Smooth muscle cell (in vitro differentiated cells): ENCODE results near the gene BTBD7. TPM values are rescaled to one million over a fixed set of nuclear protein-coding genes. Genes with fewer than 3 reads are reported as not detected.
"Not testable (repeated sequence)": the region's sequence is repeated elsewhere in the genome, so short reads cannot be mapped to it uniquely, and the experiment has no call there.

Experiments used
- DNase-seq: peaks from one replicate; lab custom pipeline; 2025; ENCODE audit not compliant: unreplicated experiment; lab: John Stamatoyannopoulos, UW
- H2AFZ ChIP-seq: fragments of 200-600 bp; sonication (generic); 2 replicates; pipeline ENCODE4 v1.6.0; 2016; ENCODE audit warnings: antibody characterized with exemption, low read depth, mild to moderate bottlenecking
- H3F3A ChIP-seq: fragments of 200-600 bp; sonication (generic); 2 replicates; pipeline ENCODE4 v1.6.0; 2017; ENCODE audit warnings: antibody characterized with exemption, low read depth
- H3K27ac ChIP-seq: fragments of 200-600 bp; sonication (generic); 2 replicates; pipeline ENCODE4 v1.5.1; 2016; ENCODE audit warnings: low read depth, mild to moderate bottlenecking
- H3K27me3 ChIP-seq: fragments of 200-600 bp; sonication (generic); 2 replicates; pipeline ENCODE4 v1.6.1; 2016; ENCODE audit warnings: low read depth, mild to moderate bottlenecking
- H3K36me3 ChIP-seq: fragments of 200-600 bp; sonication (generic); 2 replicates; pipeline ENCODE4 v1.5.1; 2016; ENCODE audit warnings: low read depth
- H3K4me1 ChIP-seq: fragments of 200-600 bp; sonication (generic); 2 replicates; pipeline ENCODE4 v1.5.1; 2016; ENCODE audit warnings: low read depth
- H3K4me2 ChIP-seq: fragments of 200-600 bp; sonication (generic); 2 replicates; pipeline ENCODE4 v1.6.0; 2016; ENCODE audit warnings: mild to moderate bottlenecking
- H3K4me3 ChIP-seq: fragments of 200-600 bp; sonication (generic); 2 replicates; pipeline ENCODE4 v1.5.1; 2016; ENCODE audit warnings: mild to moderate bottlenecking
- H3K79me2 ChIP-seq: fragments of 200-600 bp; sonication (generic); 2 replicates; pipeline ENCODE4 v1.6.0; 2016; ENCODE audit warnings: low read depth, mild to moderate bottlenecking
- H3K9ac ChIP-seq: fragments of 200-600 bp; sonication (generic); 2 replicates; pipeline ENCODE4 v1.6.0; 2016; ENCODE audit warnings: low read depth
- H3K9me3 ChIP-seq: fragments of 200-600 bp; sonication (generic); replicated peaks from 2 replicates; pipeline ENCODE4 v1.5.1; 2016; ENCODE audit warnings: low read depth
- H4K20me1 ChIP-seq: fragments of 200-600 bp; sonication (generic); 2 replicates; pipeline ENCODE4 v1.6.0; 2016; ENCODE audit warnings: low read depth
- CTCF ChIP-seq: fragments of 200-600 bp; sonication (generic); IDR thresholded peaks from 2 replicates; pipeline ENCODE4 v1.5.1; 2017; ENCODE audit warnings: borderline replicate concordance, mild to moderate bottlenecking, antibody characterized with exemption; ENCODE audit not compliant: insufficient read depth, poor library complexity, severe bottlenecking
- WGBS: methylation state at CpG from one replicate; pipeline ENCODE4 v1.1.7; 2016; ENCODE audit warnings: low lambda C conversion rate; 5-methylcytosine and 5-hydroxymethylcytosine counted together
- polyA plus RNA-seq: library from polyadenylated mRNA; unstranded; fragments of >200 nt; fragmentation: Nextera tagmentation; extraction: Ambion mirVana; gene quantifications from 2 replicates; pipeline ENCODE4 v1.2.1, GENCODE V29; 2016
- total RNA-seq: library from RNA; depleted of rRNA; stranded (reverse); fragments of >200 nt; gene quantifications from 2 replicates; pipeline ENCODE4 v1.2.3, GENCODE V29; 2014

The BTBD7 gene
- total and polyA plus RNA-seq, 2 experiments from 2014 or later, result 14.1 to 34.7 TPM

DNA sequence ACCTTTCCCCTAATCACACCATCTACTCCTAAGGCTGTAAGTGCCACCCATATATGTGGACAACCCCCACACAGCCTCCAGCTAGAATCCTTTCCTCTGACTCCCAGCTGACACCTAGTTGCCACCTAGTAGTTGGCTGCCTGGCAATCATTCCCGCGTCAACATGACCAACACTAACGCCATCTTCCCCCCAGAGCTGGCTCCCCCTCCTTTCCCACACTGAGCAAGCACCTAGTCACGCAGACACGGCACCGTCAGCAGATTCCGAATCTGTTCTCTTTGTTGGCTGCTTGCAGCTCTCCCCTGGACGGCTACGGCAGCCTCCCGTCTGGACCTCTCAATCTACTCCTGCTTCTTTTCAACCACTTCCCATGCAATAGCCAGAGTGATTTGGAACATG lies 98.0 kb downstream of the BTBD7 start:
- no peaks in the 10 kb centered on the region for H4K20me1 ChIP-seq
- no peaks in the 10 kb centered on the region for H3K4me1 ChIP-seq
- H3K36me3 ChIP-seq, result no peaks in the 10 kb centered on the region
- no peaks in the 10 kb centered on the region for H3K79me2 ChIP-seq
- 60% methylated on average over 10 of the region's 10 CpGs for WGBS
- H3K27me3 ChIP-seq, result no peaks in the 10 kb centered on the region
- no peak for DNase-seq
- no peak for TF ChIP-seq CTCF
- H3K9me3 ChIP-seq, result no peaks in the 10 kb centered on the region
- H3K27ac ChIP-seq, result no peak overlapping the region
- H3K4me3 ChIP-seq, result no peak overlapping the region
- no peak overlapping the region for H3K9ac ChIP-seq
- no peak overlapping the region for H2AFZ ChIP-seq
- H3K4me2 ChIP-seq, result no peak overlapping the region
- no peaks in the 10 kb centered on the region for H3F3A ChIP-seq

DNA sequence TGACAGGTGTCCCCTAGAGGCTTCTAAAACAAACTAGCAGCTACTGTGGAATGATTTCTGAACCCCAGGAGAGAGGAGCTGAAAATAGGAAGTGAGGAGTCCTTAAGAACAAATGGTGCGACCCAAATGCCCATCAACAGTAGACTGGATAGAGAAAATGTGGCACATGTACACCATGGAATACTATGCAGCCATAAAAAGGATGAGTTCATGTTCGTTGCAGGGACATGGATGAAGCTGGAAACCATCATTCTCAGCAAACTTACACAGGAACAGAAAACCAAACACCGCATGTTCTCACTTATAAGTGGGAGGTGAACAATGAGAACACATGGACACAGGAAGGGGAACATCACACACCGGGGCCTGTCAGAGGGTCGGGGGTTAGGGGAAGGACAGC lies 99.8 kb downstream of the BTBD7 start:
- not testable (repeated sequence) for H3K27ac ChIP-seq, H3K79me2 ChIP-seq, H3K9me3 ChIP-seq, H4K20me1 ChIP-seq, H3F3A ChIP-seq, H3K9ac ChIP-seq, H3K4me3 ChIP-seq, H3K4me2 ChIP-seq, H3K27me3 ChIP-seq, DNase-seq, H3K4me1 ChIP-seq, H2AFZ ChIP-seq, H3K36me3 ChIP-seq
- WGBS, result 92% methylated on average over 5 of the region's 5 CpGs

DNA sequence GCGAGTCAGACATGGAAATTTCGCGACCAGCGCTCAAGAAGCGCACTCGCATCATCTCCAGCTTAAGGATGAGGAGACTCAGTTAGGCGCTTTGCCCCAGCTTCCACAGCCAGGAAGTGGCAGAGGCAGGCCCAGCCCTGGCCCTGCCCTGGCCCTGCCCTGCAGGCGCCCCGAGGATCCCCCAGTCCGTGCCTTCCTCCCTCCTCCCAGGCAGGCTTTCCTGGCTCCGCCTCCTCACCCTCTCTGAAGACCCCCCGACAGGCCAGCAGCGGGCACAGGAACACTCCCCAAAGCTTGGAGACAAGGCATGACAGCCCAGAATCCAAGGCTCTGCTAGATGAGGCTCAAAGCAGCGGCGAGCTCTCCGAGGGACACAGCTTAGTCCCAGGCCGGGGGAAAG lies 100.7 kb downstream of the BTBD7 start:
- TF ChIP-seq CTCF, result no peak
- H3K4me1 ChIP-seq, result no peaks in the 10 kb centered on the region
- no peak overlapping the region for H2AFZ ChIP-seq
- DNase-seq, result no peak
- H3K4me3 ChIP-seq, result no peak overlapping the region
- H3K4me2 ChIP-seq, result no peak overlapping the region
- 98% methylated on average over 17 of the region's 17 CpGs for WGBS
- no peak overlapping the region for H3K27ac ChIP-seq
- H3K9me3 ChIP-seq, result no peaks in the 10 kb centered on the region
- no peaks in the 10 kb centered on the region for H4K20me1 ChIP-seq
- no peaks in the 10 kb centered on the region for H3K27me3 ChIP-seq
- H3K79me2 ChIP-seq, result no peaks in the 10 kb centered on the region
- H3K36me3 ChIP-seq, result no peaks in the 10 kb centered on the region
- H3K9ac ChIP-seq, result no peak overlapping the region
- no peaks in the 10 kb centered on the region for H3F3A ChIP-seq

DNA sequence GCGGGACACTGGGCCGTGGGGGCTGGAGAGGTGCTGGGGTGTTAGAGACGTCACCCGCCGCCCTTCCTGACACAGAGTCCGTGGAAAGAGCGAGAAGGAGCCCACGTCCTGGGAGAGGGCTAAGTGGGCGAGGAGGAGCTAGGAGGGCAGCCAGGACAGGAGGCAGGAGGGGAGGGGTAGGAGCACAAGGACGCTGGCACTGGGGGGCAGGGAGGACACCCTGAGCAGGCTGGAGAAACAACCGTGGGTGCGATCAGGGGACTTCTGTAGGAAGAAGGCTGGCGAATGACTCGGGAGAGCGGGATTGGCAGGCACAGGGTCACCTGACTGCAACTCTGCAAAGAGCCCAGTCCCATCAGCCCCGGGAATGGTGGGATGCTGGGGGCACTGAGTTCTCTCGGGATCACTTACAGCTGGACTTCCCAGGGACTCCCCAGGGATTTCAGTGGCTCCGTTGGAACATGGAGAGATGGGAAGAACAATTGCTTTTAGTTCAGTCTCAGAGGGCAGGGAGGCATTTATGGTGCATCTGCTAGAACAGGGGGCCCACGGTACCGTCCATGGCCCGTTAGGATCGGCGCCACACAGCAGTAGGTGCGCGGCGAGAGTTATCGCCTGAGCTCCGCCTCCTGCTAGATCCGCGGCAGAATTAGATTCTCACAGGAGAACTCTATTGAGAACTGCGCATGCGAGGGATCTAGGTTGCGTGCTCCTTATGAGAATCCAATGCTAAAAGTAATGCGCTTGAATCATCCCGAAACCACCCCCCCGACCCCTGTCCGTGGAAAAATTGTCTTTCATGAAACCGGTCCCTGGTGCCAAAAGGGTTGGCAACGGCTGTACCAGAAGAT lies 101.5 kb downstream of the BTBD7 start:
- no peaks in the 10 kb centered on the region for H3K27me3 ChIP-seq
- TF ChIP-seq CTCF, result no peak
- no peak overlapping the region for H3K9ac ChIP-seq
- H3K36me3 ChIP-seq, result no peaks in the 10 kb centered on the region
- no peak overlapping the region for H3K4me2 ChIP-seq
- WGBS, result 95% methylated on average over 38 of the region's 39 CpGs
- no peak overlapping the region for H3K4me3 ChIP-seq
- no peak overlapping the region for H3K27ac ChIP-seq
- no peaks in the 10 kb centered on the region for H3F3A ChIP-seq
- H2AFZ ChIP-seq, result no peak overlapping the region
- no peaks in the 10 kb centered on the region for H3K9me3 ChIP-seq
- no peaks in the 10 kb centered on the region for H4K20me1 ChIP-seq
- no peaks in the 10 kb centered on the region for H3K79me2 ChIP-seq
- H3K4me1 ChIP-seq, result no peaks in the 10 kb centered on the region
- no peak for DNase-seq
